GM12878 (cell line): ENCODE data around the gene ANKRD65. TPM values are rescaled to one million over a fixed set of nuclear protein-coding genes. Genes with fewer than 3 reads are reported as not detected.

Experiments
- ATAC-seq: fragments of 200-7000 bp; cut with Tn5 transposase; 3 replicates; pipeline ENCODE4 v1.9.1; 2020; ENCODE audit warnings: mild to moderate bottlenecking, moderate library complexity
- BruUV-seq: library from RNA; stranded (reverse); fragments of 400-500 nt; replicated peaks from 2 replicates; lab custom pipeline; 2021; lab: Mats Ljungman, UMichigan
- CTCF ChIA-PET: fragments of 300-600 bp; sonication (Branson Sonifier 250); formaldehyde crosslinking; extraction: SDS; loops from one replicate; lab custom pipeline; 2021; ENCODE audit warnings: inconsistent platforms; lab: Yijun Ruan, JAX
- POLR2A ChIA-PET: fragments of 350-600 bp; formaldehyde crosslinking; extraction: SDS; loops from one replicate; lab custom pipeline; 2021; ENCODE audit warnings: inconsistent platforms; lab: Charles Lee
- RAD21 ChIA-PET: fragments of 300-600 bp; sonication (Branson Sonifier 250); formaldehyde crosslinking; loops from one replicate; lab custom pipeline; 2023; ENCODE audit warnings: antibody characterized with exemption; ENCODE audit not compliant: unreplicated experiment; lab: Charles Lee
- SMC1A ChIA-PET: fragments of 300-600 bp; sonication (Branson Sonifier 250); formaldehyde crosslinking; loops from one replicate; lab custom pipeline; 2023; ENCODE audit not compliant: unreplicated experiment, uncharacterized antibody; lab: Charles Lee
- DNase-seq: peaks from one replicate; pipeline ENCODE4 v3.0.0-alpha.2; 2011; ENCODE audit warnings: low read depth, low spot score
- FAIRE-seq: peaks from 3 replicates; lab custom pipeline; 2011; peaks lifted over from hg19 to GRCh38; lab: Jason Lieb, UNC
- H2AFZ ChIP-seq: 2 replicates; pipeline ENCODE4 v1.6.0; 2011; ENCODE audit warnings: low read depth, low read length, control low read depth; ENCODE audit not compliant: control insufficient read depth
- H3K27ac ChIP-seq: 2 replicates; pipeline ENCODE4 v1.5.1; 2011; ENCODE audit warnings: control low read depth; ENCODE audit not compliant: control insufficient read depth, insufficient read depth
- H3K27me3 ChIP-seq, 2 experiments: replicated peaks in 1 of 2; 2 replicates each; pipeline versions ENCODE4 v1.6.0 to v1.6.1; 2011; ENCODE audit warnings: low read length in 1 of 2; ENCODE audit not compliant: control insufficient read depth in 2 of 2, insufficient read depth in 2 of 2
- H3K36me3 ChIP-seq, 2 experiments: 2 replicates each; pipeline ENCODE4 v1.5.1; 2011; ENCODE audit warnings: low read length in 1 of 2; ENCODE audit not compliant: control insufficient read depth in 2 of 2, insufficient read depth in 2 of 2
- H3K4me1 ChIP-seq: 2 replicates; pipeline ENCODE4 v1.6.1; 2011; ENCODE audit warnings: mild to moderate bottlenecking, low read length, moderate library complexity, mixed read lengths; ENCODE audit not compliant: control insufficient read depth, insufficient read depth
- H3K4me2 ChIP-seq: 2 replicates; pipeline ENCODE4 v1.6.0; 2011; ENCODE audit warnings: control low read depth; ENCODE audit not compliant: control insufficient read depth, insufficient read depth
- H3K4me3 ChIP-seq: fragments of 200-600 bp; sonication (generic); 2 replicates; pipeline ENCODE4 v1.5.1; 2016
- H3K79me2 ChIP-seq: 2 replicates; pipeline ENCODE4 v1.6.0; 2011; ENCODE audit warnings: low read length; ENCODE audit not compliant: control insufficient read depth, insufficient read depth
- H3K9ac ChIP-seq: 2 replicates; pipeline ENCODE4 v1.8.0; 2011; ENCODE audit warnings: low read length, control low read depth, mixed read lengths; ENCODE audit not compliant: control insufficient read depth, insufficient read depth
- H3K9me3 ChIP-seq: replicated peaks from 3 replicates; pipeline ENCODE4 v1.5.1; 2011; ENCODE audit warnings: mild to moderate bottlenecking, low read length; ENCODE audit not compliant: control insufficient read depth, insufficient read depth
- H4K20me1 ChIP-seq: 2 replicates; pipeline ENCODE4 v1.6.0; 2011; ENCODE audit not compliant: control insufficient read depth, insufficient read depth
- BACH1 ChIP-seq: fragments of 450-650 bp; IDR thresholded peaks from 2 replicates; pipeline ENCODE4 v1.6.1; 2017; ENCODE audit warnings: mild to moderate bottlenecking, borderline replicate concordance
- EGR1 ChIP-seq, 2 experiments: IDR thresholded peaks; 1 replicate in 1 of 2; 2 replicates in 1 of 2; pipeline ENCODE4 v1.6.1; 2011 to 2012; ENCODE audit warnings: low read depth in 2 of 2, low read length in 2 of 2, borderline replicate concordance in 1 of 2, mild to moderate bottlenecking in 1 of 2, moderate library complexity in 1 of 2
- GATAD2B ChIP-seq: fragments of 450-650 bp; conservative IDR thresholded peaks from 2 replicates; pipeline ENCODE4 v1.6.1; 2017; ENCODE audit warnings: low read depth, mild to moderate bottlenecking, moderate library complexity
- HDAC6 ChIP-seq: fragments of 200-600 bp; sonication (generic); IDR thresholded peaks from one replicate; pipeline ENCODE4 v1.8.0; 2017; ENCODE audit warnings: antibody characterized with exemption; ENCODE audit not compliant: unreplicated experiment
- IKZF1 ChIP-seq: fragments of 450-650 bp; conservative IDR thresholded peaks from 2 replicates; pipeline ENCODE4 v1.6.1; 2017; ENCODE audit warnings: antibody characterized with exemption, mild to moderate bottlenecking
- MAX ChIP-seq: IDR thresholded peaks from 2 replicates; pipeline ENCODE4 v1.6.1; 2012; ENCODE audit warnings: low read depth, low read length, improper control_type of control experiment
- MEF2A ChIP-seq: IDR thresholded peaks from 2 replicates; pipeline ENCODE4 v1.6.1; 2011; ENCODE audit warnings: low read depth, mild to moderate bottlenecking, low read length, moderate library complexity; ENCODE audit not compliant: insufficient read depth
- MXI1 ChIP-seq: fragments of 150-350 bp; IDR thresholded peaks from 2 replicates; pipeline ENCODE4 v1.6.1; 2011; ENCODE audit warnings: low read depth, mild to moderate bottlenecking, inconsistent platforms, low read length, improper control_type of control experiment
- PAX5 ChIP-seq: IDR thresholded peaks from 2 replicates; pipeline ENCODE4 v1.6.1; 2011; ENCODE audit warnings: low read depth, low read length, borderline replicate concordance
- RAD51 ChIP-seq: fragments of 450-650 bp; IDR thresholded peaks from 2 replicates; pipeline ENCODE4 v1.6.1; 2016; ENCODE audit warnings: moderate library complexity, mild to moderate bottlenecking, inconsistent platforms
- TCF3 ChIP-seq: IDR thresholded peaks from 2 replicates; pipeline ENCODE4 v1.6.1; 2012; ENCODE audit warnings: low read depth, mild to moderate bottlenecking, low read length, borderline replicate concordance; ENCODE audit not compliant: insufficient read depth
- ZNF384 ChIP-seq: IDR thresholded peaks from 2 replicates; pipeline ENCODE4 v1.6.1; 2012; ENCODE audit warnings: low read depth, mild to moderate bottlenecking, low read length, improper control_type of control experiment, borderline replicate concordance
- WGBS: methylation state at CpG from one replicate; pipeline ENCODE4 v1.1.6; 2016; ENCODE audit warnings: low lambda C conversion rate; ENCODE audit not compliant: insufficient replicate concordance, insufficient coverage; ENCODE audit errors: missing lambda C conversion rate; 5-methylcytosine and 5-hydroxymethylcytosine counted together
- in situ Hi-C: fragments of 300-500 bp; cut with MboI; formaldehyde crosslinking; loops from 9 replicates; pipeline ENCODE4 v1.14.3; 2018; ENCODE audit warnings: mixed read lengths
- intact Hi-C: fragments of 100-400 bp; cut with micrococcal nuclease; formaldehyde crosslinking; loops from one replicate; pipeline ENCODE4 v1.14.2; 2022; ENCODE audit not compliant: unreplicated experiment
- polyA plus RNA-seq, 11 experiments: library from polyadenylated mRNA; depleted of rRNA in 4 of 11; unstranded in 6 of 11; stranded (reverse) in 5 of 11; fragments of >200 nt; fragmentation: Nextera tagmentation in 4 of 11; fragmentation: Illumina TruSeq in 1 of 11; extraction: Ambion mirVana in 4 of 11; extraction: Trizol in 1 of 11; gene quantifications; 1 replicate in 1 of 11; 2 replicates in 10 of 11; pipeline versions ENCODE4 v1.2.1 to v1.2.3, GENCODE V29; 2011 to 2016; ENCODE audit warnings: inconsistent platforms in 2 of 11, missing spikeins in 2 of 11, low read depth in 1 of 11
- total RNA-seq, 4 experiments: library from RNA; depleted of rRNA in 3 of 4; stranded (reverse); fragments of >200 nt in 3 of 4; fragmentation: Illumina TruSeq in 1 of 4; extraction: Trizol in 1 of 4; gene quantifications; 2 replicates each; pipeline versions ENCODE4 v1.2.1 to v1.2.3, GENCODE V29; 2013 to 2021
- TF ChIP-seq, protein P1 (sequence below): fragments of 450-650 bp; IDR thresholded peaks from 2 replicates; pipeline ENCODE4 v1.6.1; 2016; ENCODE audit warnings: mild to moderate bottlenecking
- TF ChIP-seq, protein P2 (sequence below): fragments of 450-650 bp; IDR thresholded peaks from 2 replicates; pipeline ENCODE4 v1.6.1; 2017; ENCODE audit warnings: mild to moderate bottlenecking
- TF ChIP-seq, protein P3 (sequence below): IDR thresholded peaks from 2 replicates; pipeline ENCODE4 v1.6.1; 2011; ENCODE audit warnings: low read depth, mild to moderate bottlenecking, low read length, moderate library complexity, borderline replicate concordance; ENCODE audit errors: extremely low read depth

Gene ANKRD65
- total and polyA plus RNA-seq, 10 of the 15 experiments (the other 5 are each of a cell fraction or from before 2014, with no cell fraction given): 0.05 to 2.8 (median 0.37) TPM

DNA sequence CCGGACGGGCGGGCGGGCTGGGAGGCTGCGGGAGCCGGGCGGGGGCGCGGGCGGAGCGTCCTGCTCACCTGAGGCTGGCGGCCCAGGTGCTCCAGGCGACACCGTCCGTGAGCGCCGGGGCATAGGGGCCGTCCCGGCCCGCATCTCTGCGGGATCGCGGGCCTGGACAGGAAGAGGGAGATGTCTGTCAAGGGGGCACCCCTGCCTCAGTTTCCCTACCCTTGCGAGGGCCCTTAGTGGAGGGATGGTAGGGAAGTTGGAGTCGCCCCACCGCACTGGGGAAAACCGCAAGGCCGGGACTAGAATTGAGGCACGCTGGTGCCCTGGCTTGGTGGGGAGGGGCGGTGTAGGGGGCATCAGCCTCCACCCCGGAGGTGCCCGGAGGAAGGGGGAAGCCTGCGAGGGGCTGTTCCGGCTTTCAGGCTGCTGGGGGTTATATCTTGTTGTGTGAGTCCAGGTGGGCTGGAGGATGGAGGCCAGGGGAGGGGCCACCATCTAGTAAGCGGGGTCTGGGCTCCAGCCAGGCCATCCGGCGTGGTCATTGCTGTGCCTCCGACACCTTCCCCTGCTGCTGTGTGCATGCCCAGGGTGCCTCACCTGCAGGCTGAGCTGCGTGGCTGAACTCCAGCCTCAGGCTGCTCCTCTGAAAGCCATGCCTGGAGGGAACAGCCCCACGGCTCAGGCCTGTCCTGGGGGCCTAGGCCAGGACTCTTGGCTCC, 15.0 kb upstream of the ANKRD65 start (continued):
- TF ChIP-seq BACH1: no peak
- TF ChIP-seq MEF2A: no peak

- Histone ChIP-seq H3K4me3 (peak within 1 kb of the TSS; percentile 57), H3K4me2 (peak within 1 kb of the TSS; percentile 84), H3K9ac (peak within 1 kb of the TSS; percentile 34; the same call in 1 of the 2 replicates), H3K36me3 (no peaks in the 10 kb centered on the region), H3K27ac (no peak within 1 kb of the TSS), H4K20me1 (no peaks in the 10 kb centered on the region), H3K79me2 (no peaks in the 10 kb centered on the region), H3K27me3 (peaks cover 0 to 11% of the 10 kb centered on the region in 2 experiments; a peak in 3 of 4 replicates), H3K4me1 (peaks cover 20% of the 10 kb centered on the region), H2AFZ (peak within 1 kb of the TSS; percentile 65), H3K9me3 (no peaks in the 10 kb centered on the region)
- SMC1A ChIA-PET: no interaction called here
- RAD21 ChIA-PET: no interaction called here
- 14% methylated on average over 47 of the region's 89 CpGs for WGBS
- no TSS peak for BruUV-seq
- in situ Hi-C loops: no loop called here
- ATAC-seq: peak; percentile 60
- CTCF ChIA-PET: no interaction called here
- intact Hi-C loops: no loop called here
- POLR2A ChIA-PET: interaction anchor here (1.0 to 1.1 kb wide), 2 partner anchors 27 to 459 kb away, joined by 3 read pairs; no protein-coding TSS in a partner anchor
- DNase-seq: no peak
- no peak for FAIRE-seq
- TF ChIP-seq EGR1 (IDR thresholded peaks at IDR 0.05; ENCODE audit: borderline replicate concordance in 1 of 2, low read depth in 2 of 2, low read length in 2 of 2): peak in 1 of 2 experiments; percentile 73; a peak in 2 of 3 replicates
- no peak for TF ChIP-seq TCF3
- TF ChIP-seq, protein P1, sequence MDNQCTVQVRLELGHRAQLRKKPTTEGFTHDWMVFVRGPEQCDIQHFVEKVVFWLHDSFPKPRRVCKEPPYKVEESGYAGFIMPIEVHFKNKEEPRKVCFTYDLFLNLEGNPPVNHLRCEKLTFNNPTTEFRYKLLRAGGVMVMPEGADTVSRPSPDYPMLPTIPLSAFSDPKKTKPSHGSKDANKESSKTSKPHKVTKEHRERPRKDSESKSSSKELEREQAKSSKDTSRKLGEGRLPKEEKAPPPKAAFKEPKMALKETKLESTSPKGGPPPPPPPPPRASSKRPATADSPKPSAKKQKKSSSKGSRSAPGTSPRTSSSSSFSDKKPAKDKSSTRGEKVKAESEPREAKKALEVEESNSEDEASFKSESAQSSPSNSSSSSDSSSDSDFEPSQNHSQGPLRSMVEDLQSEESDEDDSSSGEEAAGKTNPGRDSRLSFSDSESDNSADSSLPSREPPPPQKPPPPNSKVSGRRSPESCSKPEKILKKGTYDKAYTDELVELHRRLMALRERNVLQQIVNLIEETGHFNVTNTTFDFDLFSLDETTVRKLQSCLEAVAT: peak; percentile 83
- TF ChIP-seq MXI1: peak; percentile 66
- TF ChIP-seq, protein P2, sequence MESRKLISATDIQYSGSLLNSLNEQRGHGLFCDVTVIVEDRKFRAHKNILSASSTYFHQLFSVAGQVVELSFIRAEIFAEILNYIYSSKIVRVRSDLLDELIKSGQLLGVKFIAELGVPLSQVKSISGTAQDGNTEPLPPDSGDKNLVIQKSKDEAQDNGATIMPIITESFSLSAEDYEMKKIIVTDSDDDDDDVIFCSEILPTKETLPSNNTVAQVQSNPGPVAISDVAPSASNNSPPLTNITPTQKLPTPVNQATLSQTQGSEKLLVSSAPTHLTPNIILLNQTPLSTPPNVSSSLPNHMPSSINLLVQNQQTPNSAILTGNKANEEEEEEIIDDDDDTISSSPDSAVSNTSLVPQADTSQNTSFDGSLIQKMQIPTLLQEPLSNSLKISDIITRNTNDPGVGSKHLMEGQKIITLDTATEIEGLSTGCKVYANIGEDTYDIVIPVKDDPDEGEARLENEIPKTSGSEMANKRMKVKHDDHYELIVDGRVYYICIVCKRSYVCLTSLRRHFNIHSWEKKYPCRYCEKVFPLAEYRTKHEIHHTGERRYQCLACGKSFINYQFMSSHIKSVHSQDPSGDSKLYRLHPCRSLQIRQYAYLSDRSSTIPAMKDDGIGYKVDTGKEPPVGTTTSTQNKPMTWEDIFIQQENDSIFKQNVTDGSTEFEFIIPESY: 0 out of 2 replicates have a peak, but pooled peaks have one; percentile 21
- TF ChIP-seq GATAD2B: 0 out of 2 replicates have a peak, but pooled peaks have one; percentile 56
- no peak for TF ChIP-seq ZNF384
- peak; percentile 20; the same call in 1 of the 2 replicates for TF ChIP-seq MAX
- TF ChIP-seq PAX5: no peak
- TF ChIP-seq, protein P3, sequence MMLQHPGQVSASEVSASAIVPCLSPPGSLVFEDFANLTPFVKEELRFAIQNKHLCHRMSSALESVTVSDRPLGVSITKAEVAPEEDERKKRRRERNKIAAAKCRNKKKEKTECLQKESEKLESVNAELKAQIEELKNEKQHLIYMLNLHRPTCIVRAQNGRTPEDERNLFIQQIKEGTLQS: no peak
- TF ChIP-seq MEF2A: no peak
- no peak for TF ChIP-seq RAD51
- TF ChIP-seq HDAC6: peak; percentile 48
- peak; percentile 55 for TF ChIP-seq IKZF1
Measured at GRCh38 chr1:1435106-1435903, 14.2 kb upstream of the ANKRD65 start, which contains the start of gene VWA1. Gene VWA1 (plus strand): TSS chr1:1435690. CDS start chr1:1435749, 59 bp downstream.
